GM19324 (cell line): ENCODE data around the gene EFCAB6.

ENCODE experiments used
- ATAC-seq: cut with Tn5 transposase; IDR thresholded peaks from one replicate; pipeline ENCODE4 v1.9.1; 2021; ENCODE audit warnings: mild to moderate bottlenecking, moderate library complexity; ENCODE audit not compliant: unreplicated experiment, low FRiP score

Gene EFCAB6

DNA sequence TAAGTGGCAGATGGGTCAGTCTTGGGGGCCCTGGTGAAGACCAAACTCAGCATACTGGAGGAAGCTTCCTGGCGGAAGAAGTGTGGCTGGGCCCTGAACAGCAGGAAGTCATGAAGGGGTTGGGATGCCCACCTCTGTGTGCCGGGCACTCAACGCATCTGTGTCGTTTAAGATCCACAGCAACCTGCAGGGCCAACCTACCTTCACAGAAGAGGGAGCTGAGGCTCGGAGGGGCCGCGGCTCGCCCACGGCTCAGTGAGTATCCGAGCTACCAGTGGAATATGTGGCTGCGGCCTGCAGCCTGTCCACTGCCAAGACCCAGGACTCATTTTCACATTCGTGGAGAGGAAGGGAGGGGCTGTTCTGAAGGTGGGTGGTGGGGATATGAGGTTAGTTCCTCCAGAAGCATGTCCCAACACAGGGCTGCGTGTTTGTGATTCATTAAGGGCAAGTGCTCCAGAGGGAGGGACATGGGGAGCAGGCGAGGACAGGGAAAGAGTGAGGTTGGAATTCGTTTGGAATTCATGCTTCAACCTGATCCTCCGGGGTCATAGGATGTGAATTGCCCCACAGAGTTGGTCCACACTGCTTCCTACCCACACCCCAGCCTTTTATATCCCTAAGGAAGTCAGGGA lies 300.7 kb downstream of the EFCAB6 start:
- ATAC-seq = no peak

DNA sequence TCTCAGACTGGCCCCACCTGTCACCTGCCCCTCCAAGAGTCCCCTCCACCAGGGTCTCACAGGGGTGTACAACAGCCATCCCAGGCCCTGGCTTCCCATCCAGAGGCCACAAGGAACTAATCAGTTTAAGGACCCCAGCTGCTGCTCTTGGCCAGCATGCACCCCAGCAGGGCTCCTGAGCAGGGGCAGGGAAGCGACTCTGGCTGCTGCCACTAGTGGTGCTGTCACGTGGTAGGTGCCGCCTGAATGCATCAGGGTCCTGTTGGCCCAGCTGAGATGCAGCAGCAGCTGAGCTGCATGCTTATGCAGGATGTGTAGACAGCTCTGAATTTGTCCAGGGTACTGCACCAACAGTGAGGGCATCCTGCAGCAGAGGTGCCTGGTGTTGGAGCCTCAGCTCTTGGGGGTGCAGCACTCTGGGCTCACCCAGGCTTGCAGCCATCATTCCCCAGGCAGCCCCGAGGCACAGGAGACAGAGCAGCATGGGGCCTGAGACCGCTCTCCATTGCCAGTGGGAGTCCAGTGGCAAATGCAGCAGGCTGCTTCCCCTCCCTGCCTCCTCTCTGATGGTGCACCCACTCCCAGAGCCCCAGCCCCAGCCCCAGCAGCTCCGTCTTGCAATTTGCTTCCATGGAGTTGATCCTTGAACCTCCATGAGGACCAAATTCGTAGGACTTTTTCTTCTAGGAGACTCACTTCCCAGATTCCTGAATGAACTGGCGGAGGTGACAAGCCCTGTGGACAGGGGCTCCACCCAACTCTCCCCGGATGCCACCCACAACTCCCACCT lies 301.6 kb downstream of the EFCAB6 start:
- no peak for ATAC-seq

DNA sequence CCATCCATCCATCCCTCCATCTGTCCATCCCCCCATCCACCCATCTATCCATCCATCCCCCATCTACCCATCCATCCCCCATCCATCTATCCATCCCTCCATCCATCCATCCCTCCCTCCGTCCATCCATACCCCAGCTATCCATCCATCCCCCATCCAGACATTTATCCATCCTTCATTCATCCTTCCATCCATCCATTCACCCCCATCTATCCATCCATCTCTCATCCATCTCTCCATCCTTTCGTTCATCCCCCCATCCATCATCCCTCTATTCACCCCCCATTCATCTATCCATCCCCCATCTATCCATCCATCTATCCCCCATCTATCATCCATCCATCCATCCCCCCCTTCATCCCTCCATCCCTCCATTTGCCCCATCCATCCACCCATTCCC lies 302.8 kb downstream of the EFCAB6 start:
- no peak for ATAC-seq

DNA sequence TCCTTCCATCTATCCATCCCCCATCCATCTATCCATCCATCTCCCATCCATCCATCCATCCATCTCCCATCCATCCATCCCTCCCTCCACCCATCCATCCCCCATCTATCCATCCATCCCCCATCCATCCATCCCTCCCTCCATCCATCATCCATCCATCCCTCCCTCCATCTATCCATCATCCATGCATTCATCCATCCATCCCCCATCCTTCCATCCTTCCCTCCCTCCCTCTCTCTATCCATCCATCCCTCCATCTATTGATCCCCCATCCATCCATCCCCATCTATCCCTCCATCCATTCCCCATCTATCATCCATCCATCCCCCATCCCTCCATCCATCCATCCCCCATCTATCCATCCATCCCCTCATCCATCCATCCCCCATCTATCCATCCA lies 303.6 kb downstream of the EFCAB6 start:
- no peak for ATAC-seq

DNA sequence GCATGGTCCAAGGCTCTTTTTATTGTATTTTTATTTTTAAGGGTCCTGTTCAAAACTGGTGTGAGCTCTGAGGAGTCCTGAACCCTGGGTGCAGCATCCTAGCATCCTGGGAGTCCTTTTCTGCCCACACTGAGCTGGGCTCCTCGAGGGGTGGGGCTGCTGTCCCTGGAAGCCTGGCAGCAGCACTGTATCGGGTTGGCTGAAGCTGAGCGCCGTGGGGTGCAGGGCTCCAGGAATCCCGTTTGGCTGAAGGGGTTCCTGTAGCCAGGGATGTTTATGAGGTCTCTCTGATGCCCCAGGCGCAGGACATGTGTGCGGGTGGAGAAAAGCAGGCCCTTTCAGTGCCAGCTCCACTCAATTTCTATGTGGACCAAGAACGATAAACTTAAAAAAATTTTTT lies 304.9 kb downstream of the EFCAB6 start:
- no peak for ATAC-seq

DNA sequence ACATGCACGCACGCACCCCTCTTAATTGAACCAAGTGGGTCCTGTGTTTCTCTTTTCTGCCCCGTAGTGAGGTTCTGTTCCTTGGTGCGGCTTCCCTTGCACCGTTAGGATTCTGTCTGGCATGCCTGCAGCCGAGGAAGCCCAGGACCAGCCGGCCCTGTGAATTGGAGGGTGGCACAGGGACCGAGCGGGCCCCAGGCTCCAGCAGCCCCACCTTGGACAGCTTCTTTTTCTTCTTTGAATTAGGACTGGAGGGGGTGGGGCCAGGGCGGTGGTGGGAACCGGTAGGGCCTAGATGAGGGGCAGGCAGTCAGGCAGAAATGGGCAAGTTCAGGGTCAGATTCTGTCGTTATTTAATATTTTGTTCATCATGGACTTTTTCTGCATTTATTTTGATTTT lies 305.6 kb downstream of the EFCAB6 start:
- no peak for ATAC-seq

DNA sequence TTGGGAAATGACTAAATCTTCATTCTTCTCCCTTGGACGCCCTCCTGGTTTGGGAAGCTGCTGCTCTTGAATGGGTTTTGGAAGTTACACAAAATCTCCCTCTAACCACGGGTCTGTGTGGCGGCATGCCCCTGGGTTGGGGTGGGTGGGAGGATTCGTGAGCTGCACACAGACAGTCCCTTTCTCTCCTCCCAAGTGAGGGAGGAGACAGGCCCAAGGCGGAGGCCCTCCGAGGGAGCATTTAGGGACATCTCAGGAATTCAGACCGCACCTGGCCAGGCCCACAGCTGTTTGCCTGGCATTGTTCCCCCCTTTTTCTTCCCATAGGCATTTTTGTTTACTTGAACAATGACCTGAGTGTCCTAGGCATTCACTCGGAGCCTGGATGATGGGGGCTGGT lies 306.2 kb downstream of the EFCAB6 start:
- no peak for ATAC-seq

DNA sequence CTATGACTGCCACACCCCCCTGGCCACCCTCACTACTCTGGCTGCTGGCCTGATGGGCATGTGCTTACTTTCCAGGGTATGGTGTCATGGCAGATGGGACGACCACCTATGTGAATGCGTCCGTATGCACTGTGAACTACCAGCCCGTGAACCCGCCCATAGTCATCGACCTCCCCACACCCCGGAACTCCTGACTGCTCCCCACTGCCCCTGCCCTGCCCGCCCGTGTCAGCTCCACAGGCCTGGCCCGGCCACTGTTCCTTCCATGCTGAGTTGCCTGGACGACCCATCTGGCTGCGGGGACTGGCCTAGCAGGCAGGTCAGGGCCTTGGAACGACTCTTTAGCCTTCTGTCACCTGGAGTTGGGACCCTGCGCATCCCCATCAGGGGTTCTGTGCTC lies 306.7 kb downstream of the EFCAB6 start:
- ATAC-seq = no peak

DNA sequence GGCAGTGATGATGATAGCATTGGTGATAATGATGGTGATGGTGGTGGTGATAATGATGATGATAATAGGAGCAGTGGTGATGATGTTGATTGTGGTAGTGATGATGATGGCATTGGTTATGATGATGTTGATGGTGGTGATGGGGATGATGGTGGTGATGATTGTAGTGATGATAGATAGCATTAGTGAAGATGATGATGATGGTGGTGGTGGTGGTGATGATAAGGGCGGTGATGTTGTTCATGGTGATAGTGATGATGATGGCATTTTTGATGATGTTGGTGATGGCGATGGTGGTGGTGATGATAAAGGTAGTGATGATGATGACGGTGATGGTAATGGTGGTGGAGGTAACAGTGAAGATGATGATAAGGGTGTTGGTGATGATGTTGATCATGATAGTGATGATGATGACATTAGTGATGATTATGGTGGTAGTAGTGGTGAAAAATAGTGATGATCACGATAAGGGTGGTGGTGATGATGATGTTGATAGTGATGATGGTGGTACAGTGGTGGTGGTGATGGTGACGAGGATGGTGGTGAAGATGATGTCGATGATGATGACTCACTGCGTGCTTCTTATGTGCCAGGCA lies 307.3 kb downstream of the EFCAB6 start:
- ATAC-seq = no peak

DNA sequence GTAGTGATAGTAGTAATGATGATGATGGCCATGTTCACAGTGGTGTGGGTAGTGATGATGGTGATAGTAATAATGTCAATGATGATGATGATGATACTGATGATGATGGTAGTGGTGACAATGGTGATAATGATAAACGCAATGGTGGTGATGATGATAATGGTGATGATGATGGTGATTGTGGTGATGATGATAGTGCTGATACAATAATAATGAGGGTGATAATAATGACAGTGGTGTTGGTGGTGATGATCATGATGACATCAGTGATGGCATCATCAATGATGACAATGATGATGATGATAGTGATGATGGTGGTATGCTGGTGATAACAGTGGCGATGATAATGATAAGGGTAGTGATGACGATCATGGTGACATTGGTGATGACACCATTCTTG lies 308.0 kb downstream of the EFCAB6 start:
- no peak for ATAC-seq

DNA sequence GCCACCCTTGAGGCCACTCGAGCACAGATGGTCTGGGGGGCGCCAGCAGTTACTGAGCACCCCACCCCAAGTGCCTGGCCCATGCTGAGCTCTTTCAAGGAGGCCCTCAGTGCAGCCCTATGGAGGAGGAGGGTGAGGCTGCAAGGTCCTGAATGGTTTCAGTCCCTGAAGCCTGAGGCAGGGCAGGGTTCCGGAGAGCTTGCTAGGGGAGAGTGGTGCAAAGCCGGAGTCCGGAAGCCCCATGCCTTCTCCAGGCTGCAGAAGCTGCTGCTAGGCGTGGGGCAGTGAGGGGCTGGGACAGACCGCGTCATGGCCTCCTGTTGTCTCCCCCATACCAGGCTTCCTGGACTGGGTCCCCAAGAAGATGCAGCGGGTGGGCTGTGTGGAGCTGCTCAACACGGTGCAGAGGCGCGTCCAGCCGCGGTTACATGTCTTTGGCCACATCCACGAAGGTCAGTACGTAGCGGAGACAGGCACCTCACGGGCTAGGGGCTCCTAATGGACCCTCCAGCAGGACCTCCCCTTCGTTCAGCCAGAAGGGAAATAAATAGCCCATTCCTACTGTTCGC lies 309.7 kb downstream of the EFCAB6 start:
- ATAC-seq = no peak

DNA sequence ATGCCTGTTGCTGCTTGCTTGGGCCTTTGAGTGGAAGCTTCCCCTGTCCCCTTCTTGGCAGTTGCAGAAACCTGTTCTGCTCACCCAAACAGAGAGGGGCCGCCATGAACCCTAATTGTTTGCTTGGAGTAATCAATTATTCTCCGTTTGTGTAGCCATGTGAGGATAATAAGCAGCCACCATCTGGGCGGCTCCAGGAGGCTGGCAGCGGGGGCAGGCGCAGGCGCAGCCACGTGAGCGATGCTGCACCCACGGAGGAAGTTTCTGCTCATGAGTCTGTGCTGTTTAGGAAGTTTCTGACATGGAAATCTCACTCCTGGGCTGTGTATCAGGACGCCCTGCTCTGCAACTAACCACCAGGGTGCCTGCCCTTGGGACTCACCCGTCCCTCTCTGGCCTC lies 310.2 kb downstream of the EFCAB6 start:
- no peak for ATAC-seq

DNA sequence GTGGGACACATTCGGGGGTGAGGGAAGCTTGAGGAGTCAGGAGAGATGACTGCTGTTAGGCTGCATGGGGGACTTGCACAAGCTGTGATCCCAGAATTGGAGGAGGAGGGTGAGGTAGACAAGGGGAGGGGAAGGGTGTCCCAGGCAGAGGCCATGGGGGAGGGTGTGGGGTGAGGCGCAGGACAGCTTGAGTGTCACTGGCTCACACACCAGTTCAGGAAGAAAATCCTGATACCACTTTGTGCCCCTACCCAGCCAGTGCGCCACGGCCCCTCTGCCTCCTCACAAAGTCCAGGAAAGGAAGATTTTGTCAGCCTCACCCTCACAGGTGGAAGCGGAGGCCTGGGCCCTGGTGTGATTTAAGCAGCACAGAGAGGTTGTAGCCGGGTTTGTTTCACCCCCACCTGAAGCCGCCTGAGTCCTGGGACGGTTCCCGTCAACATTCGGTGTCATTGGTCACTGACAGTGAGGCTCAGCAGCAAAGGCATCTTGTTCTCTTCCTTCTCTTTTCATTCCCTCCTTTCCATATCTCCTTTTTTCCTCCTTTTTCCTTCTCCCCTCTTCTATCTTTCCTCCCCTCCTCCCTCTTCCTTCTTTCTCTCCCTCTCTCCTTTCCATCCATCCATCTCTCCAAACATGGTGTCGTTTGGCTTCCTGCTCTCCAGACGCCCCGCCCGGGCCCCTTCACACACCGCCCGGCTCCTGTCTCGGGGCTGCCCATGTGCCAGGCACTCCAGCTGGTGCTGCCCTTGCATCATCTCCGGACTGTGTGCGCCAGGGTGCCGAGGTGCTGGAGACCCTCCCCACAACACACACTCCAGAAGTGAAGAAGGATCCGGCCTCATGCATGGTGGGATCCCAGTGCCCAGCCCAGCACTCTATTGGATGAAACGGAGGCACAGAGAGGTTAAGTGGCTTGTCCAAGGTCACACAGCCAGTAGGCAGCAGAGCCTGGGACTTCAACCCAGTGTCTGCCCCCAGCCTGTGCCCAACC lies 311.0 kb downstream of the EFCAB6 start:
- ATAC-seq = no peak

DNA sequence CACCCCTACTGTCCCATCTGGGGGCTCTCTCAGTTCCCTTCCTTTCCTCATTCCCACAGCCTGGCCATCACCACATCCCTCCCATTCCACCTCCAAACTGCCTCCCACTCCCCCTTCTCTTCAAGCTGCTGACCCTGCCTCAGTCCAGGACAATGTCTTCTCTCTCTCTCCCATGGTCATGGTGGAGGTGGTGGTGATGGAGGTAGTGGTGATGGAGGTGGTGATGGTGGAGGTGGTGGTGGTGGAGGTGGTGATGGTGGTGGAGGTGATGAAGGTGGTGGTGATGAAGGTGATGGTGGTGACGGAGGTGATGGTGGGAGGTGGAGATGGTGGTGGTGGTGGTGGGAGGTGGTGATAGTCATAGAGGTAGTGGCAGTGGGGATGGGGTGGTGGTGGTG lies 313.2 kb downstream of the EFCAB6 start:
- ATAC-seq = no peak

DNA sequence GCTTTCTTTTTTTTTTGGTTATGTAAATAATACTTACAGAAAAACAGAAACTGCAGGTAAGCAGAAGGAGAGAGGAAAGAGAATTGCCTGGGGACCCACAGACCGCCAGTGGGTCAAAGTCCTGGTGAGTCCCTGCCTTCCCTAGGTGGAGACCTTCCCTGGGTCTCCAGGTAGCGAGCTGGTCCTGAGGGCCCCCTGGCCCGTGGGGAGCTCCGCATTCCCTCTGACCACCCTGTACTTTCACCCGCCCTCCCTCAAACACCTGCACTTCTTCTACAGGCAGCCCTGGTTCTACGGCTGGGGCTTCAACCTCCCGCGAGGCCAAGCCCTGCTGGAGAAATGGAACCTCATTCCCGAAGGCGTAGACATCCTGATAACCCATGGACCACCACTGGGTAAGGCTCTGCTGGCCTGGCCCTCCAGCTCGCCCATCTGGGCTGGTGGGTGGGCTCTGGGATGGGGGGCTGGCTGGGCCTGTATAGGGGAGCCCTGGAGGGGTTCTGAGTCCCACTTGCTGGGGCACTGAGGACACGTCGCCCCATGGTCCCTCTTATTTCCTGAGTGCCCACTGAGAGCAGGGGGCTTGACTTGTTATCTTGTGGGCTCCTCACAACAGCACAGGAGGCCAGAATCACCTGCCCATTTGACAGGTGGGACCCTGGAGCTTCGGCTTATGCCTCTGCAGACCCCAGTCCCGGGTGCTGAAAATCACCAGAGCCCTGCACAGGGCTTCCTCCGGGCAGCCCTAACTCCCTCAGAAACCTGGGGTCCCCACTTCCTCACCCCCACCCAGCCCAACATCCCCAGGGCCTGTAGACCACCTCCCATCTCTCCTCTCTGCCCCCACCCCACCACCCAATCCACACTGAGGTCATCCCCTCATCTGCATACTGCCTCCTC lies 313.9 kb downstream of the EFCAB6 start:
- ATAC-seq = no peak

DNA sequence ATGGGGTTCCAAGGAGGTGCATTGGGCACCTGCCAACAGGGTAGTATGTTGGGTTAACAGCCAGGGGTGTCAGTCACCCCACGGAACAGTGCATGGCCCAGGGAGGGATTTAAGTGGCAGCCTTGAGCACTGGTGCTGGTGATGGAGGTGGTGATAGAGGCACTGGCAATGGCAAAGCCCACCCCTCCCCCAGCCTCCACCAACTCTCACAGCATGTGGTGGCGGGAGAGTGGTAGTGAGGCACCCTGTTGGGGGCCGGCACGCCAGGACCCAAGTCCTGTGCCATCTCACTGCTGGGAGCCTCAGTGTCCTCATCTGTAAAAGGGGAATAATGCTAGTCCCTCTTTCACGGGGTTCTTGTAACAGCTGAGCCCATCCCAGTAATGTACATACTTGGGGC lies 318.8 kb downstream of the EFCAB6 start:
- ATAC-seq = no peak

DNA sequence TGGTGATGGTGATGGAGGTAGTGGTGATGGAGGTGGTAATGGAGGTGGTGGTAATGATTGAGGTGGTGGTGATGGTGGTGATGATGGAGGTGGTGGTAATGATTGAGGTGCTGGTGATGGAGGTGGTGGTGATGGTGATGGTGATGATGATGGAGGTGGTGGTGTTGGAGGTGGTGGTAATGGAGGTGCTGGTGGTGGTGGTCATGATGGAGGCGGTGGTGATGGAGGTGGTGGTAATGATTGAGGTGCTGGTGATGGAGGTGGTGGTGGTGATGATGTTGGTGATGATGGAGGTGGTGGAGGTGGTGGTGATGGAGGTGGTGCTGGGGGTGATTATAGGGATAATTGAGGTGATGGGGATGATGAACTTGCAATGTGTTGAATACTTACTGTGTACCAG lies 320.4 kb downstream of the EFCAB6 start:
- no peak for ATAC-seq

DNA sequence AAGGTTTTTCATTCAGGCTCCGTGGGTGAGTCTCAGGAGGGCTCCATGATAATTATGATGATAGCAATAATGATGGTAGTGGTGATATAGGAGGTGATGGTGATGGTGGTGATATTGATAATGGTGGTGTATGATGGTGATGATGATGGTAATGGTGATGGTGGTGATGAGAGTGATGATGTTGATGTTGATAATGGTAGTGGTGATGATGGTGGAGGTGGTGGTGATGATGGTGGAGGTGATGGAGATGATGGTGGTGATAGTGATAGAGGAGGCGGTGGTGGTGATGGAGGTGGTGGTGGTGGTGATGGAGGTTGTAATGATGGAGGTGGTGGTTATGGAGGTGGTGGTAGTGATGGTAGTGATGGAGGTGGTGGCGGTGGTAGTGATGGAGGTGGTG lies 320.9 kb downstream of the EFCAB6 start:
- no peak for ATAC-seq

DNA sequence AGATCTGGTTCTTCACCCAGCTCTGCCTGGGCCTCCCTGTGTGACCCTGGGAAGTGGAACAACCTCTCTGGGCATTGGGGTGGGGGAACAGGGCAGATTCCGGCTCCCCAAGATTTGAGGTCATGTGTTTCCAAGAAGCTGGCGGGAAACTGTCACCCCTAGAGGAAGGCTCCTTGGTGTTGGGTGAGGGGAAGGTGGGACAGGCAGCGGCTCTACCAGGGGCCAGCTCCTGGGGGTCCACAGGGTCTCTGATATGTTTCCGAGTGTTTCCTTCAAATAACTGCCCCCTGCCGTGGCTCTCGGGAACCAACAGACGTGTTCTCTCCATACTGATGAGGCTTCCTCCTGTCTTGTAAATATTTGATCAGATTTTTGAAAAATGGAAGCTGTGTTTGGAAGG lies 321.8 kb downstream of the EFCAB6 start:
- ATAC-seq = no peak
